ENCODE measurements around the gene DNAJB12.

- TF ChIP-seq EZH2phosphoT487 (IDR thresholded peaks at IDR 0.05; ENCODE audit: low read depth) (no peak), CTCF (IDR thresholded peaks at IDR 0.05; ENCODE audit: low read depth, low read length) (no peak)
These were observed 18.3 kb downstream of the DNAJB12 start for GRCh38 chr10:72336259-72337038.

Measured in OCI-LY3 (cell line).